Stimulated activated CD8-positive, alpha-beta memory T cell treated with anti-CD3 and anti-CD28 coated beads, Interleukin-7, amount 100 ng/mL, for 1 hour (primary cell): ENCODE measurements around the gene NECTIN2.
"Not testable (repeated sequence)": the region's sequence is repeated elsewhere in the genome, so short reads cannot be mapped to it uniquely, and the experiment has no call there.

ENCODE experiments used
- DNase-seq, 2 donors: peaks; one replicate each; pipeline ENCODE4 v3.0.0-alpha.2; 2020; ENCODE audit warnings: low read depth in 2 of 2

The NECTIN2 gene

GRCh38 chr19:44908074-44908835 is 62.2 kb downstream of the NECTIN2 start:
- no peak for DNase-seq

DNA sequence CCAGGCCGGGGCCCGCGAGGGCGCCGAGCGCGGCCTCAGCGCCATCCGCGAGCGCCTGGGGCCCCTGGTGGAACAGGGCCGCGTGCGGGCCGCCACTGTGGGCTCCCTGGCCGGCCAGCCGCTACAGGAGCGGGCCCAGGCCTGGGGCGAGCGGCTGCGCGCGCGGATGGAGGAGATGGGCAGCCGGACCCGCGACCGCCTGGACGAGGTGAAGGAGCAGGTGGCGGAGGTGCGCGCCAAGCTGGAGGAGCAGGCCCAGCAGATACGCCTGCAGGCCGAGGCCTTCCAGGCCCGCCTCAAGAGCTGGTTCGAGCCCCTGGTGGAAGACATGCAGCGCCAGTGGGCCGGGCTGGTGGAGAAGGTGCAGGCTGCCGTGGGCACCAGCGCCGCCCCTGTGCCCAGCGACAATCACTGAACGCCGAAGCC is 62.8 kb downstream of the NECTIN2 start:
- DNase-seq = no peak

DNA sequence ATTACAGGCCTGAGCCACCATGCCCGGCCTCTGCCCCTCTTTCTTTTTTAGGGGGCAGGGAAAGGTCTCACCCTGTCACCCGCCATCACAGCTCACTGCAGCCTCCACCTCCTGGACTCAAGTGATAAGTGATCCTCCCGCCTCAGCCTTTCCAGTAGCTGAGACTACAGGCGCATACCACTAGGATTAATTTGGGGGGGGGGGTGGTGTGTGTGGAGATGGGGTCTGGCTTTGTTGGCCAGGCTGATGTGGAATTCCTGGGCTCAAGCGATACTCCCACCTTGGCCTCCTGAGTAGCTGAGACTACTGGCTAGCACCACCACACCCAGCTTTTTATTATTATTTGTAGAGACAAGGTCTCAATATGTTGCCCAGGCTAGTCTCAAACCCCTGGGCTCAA is 63.7 kb downstream of the NECTIN2 start:
- no peak for DNase-seq

DNA sequence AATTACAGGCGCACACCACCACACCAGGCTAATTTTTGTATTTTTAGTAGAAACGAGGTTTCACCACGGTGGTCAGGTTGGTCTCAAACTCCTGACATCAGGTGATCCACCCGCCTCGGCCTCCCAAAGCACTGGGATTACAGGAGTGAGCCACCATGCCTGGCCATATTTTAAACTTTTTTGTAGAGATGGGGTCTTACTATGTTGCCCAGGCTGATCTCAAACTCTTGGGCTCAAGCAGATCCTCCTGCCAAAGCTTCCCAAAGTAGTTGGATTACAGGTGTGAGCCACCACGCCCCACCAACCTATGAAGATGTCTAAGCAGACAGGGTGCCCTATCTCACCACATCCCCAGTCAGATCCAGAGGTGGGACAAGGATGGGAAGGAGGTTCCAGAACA is 65.8 kb downstream of the NECTIN2 start:
- DNase-seq = not testable (repeated sequence)

- DNase-seq = no peak
Measured at GRCh38 chr19:44912854-44913253, 66.8 kb downstream of the NECTIN2 start.

DNA sequence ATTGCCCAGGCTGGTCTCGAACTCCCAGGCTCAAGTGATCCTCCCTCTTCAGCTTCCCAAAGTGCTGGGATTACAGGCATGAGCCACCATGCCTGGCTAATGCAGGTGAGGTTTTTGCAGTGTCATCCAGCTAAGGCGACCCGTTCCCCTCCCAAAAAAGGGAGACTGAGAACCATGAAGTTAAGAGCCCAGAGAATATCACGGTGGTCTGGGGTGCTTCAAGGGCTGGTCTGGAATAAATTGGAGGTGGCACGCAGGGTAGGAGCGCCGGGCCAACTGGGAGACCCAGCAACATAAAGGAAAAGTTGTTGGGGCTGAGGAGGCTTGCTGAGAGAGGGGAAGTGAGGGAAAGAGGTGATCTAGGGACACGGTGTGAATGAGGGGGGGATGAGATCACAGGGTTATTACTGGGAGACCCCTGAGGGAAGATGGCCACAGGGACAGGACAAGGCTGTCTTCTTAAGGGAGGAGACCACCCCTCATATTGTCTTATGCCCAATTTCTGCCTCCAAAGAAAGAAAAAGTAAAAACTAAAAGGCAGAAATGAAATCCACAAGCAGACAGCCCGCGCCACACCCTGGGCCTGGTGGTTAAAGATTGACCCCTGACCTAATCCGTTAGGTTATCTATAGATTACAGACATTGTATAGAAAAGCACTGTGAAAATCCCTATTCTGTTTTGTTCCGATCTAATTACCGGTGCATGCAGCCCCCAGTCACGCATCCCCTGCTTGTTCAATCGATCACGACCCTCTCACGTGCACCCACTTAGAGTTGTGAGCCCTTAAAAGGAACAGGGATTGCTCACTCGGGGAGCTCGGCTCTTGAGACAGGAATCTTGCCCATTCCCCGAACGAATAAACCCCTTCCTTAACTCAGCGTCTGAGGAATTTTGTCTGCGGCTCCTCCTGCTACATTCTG is 67.7 kb downstream of the NECTIN2 start:
- DNase-seq = not testable (repeated sequence)

DNA sequence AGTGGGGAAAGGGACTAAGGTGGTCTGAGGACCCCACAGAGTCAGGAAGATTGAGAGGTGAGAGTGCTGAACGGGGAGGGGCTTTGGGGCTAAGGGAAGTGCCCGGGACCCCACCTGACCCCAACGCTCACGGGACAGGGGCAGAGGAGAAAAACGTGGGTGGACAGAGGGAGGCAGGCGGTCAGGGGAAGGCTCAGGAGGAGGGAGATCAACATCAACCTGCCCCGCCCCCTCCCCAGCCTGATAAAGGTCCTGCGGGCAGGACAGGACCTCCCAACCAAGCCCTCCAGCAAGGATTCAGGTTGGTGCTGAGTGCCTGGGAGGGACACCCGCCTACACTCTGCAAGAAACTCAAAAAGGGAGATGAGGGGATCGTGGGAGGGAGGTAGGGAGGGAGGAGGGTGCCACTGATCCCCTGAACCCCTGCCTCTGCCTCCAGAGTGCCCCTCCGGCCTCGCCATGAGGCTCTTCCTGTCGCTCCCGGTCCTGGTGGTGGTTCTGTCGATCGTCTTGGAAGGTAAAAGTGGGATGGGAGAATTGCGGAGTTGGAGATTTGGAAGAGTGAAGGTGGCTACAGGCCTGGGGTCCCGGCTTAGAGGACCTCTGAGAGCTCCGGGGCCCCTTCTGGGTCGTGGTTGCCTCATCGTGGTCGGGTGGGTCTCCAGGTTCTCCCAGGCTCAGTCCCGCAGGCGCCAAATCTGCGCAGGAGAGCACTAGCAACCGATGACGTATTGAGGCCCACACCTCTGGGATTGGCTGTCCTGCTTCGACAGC is 68.5 kb downstream of the NECTIN2 start, which contains the start of gene APOC1:
TSS of gene APOC1 (plus strand) at position 176 of the 774 bp plus-strand sequence. CDS start at position 460, 284 bp downstream.
- DNase-seq = peak; percentile 42 to 43

GRCh38 chr19:44924243-44924725 is 78.2 kb downstream of the NECTIN2 start:
- DNase-seq = no peak

- DNase-seq = no peak
Measured at GRCh38 chr19:44925114-44925891, 79.2 kb downstream of the NECTIN2 start.

- DNase-seq = not testable (repeated sequence)
Measured at GRCh38 chr19:44926245-44927077, 80.4 kb downstream of the NECTIN2 start.

GRCh38 chr19:44927746-44928145 is 81.6 kb downstream of the NECTIN2 start:
- DNase-seq = no peak

- DNase-seq = no peak
Measured at GRCh38 chr19:44930088-44930487, 84.0 kb downstream of the NECTIN2 start.

DNA sequence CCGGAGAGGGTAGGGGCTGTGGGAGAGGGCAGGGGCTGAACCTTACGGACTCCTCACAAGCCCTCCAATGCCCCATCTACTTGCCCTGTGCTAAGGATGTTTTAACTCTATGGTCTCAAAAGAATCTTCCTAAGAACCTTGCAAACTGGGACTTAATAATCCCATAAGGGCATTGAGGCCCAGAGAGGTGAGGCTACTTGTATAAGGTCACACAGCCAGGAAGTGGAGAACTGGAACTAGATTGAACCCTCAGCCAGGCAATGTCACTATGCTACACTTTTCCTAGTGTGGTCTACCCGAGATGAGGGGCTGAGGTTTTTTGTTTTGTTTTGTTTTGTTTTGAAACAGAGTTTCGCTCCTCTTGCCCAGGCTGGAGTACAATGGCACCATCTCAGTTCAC is 85.4 kb downstream of the NECTIN2 start:
- no peak for DNase-seq
